ENCODE results near the gene ABCA2.

Gene ABCA2

DNA sequence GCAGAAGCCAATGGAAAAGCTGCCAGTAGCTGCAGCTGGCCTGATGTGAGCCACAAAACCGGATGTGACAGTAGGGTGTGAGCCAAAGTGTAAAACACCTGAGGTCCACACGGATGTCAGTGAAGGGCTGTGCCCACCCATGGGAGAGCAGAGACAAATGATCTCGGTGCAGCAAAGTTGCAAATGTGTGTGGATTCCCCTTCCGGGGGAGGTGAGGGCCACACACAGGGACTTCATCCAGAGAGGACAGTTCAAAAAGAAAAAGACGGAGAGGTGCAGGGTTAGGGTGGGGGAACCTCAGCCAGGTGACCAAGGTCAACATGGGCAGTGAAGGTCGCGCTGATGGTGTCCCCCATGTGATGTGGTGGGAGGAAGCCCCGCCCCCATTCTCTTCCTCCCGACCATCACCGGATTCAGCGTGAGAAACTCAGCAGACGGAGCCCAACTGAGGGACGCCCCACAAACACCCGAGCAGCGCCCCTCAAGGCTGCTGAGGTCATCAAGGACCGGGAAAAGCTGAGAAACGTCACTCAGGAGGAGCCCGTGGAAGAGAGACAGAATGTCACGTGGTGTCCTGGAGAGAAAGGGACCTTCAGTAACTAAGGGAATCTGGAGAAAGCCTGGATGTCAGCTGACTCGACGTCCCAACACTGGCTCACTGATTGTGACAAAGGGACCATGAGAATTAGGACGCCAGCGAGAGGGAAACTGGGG is 62.1 kb downstream of the ABCA2 start:
- no peak for DNase-seq (ENCODE audit: low spot score)

DNA sequence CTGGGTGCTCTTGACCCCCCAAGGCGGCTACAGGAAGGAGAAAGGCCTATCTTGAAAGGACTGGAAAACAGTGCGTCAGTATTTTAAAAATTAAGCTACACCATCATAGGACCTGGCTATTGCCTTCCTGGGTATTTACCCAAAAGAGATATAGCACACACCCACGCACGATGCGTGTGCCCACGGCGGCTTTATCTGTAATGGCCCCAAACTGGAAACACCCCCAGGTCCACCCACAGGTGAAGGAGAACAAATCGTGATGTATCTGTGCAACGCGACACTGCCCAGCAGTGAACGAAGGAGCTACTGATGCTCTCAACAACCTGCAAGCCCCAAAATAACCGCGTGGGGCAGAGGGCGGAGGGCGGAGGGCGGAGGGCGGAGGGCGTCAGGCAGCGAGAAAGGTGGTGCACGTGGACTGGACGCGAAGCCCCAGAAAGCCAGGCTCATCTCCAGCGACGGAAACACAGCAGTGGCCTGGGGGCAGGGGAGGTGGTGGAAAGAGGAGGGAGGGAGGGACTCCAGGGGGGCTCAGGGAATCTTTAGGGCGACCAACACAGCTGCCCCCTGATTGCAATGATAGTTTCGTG is 63.1 kb downstream of the ABCA2 start:
- DNase-seq (ENCODE audit: low spot score) (no peak), FAIRE-seq (no peak)

More for the DNA sequence above, 62.1 kb downstream of the ABCA2 start:
- no peak for FAIRE-seq

DNA sequence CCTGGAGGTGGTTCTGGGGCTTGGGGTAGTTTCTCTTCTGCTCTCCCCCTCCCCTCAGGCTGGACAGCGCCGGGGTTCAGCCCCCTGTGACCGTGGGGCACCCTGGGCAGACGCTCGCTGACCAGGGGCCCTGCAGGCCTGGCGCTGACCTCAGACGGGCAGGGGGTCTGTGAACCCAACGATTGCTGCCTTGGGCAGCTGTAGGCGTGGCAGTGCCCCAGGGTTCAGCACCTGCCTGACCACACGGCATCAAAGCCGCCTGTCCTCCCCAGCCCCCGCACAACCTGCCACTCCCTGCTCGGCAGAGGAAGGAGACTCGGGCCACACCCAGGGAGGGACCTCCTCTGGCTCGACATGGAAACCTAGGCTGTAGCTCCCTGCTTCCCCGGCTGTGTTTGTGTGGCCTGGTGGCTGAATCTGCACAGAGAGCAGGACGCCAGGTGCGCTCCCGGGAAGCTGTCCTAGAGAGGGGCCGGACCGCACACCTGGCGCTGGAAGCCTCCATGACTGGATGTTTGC is 63.8 kb downstream of the ABCA2 start:
- DNase-seq (ENCODE audit: low spot score), result no peak
- FAIRE-seq, result no peak

DNA sequence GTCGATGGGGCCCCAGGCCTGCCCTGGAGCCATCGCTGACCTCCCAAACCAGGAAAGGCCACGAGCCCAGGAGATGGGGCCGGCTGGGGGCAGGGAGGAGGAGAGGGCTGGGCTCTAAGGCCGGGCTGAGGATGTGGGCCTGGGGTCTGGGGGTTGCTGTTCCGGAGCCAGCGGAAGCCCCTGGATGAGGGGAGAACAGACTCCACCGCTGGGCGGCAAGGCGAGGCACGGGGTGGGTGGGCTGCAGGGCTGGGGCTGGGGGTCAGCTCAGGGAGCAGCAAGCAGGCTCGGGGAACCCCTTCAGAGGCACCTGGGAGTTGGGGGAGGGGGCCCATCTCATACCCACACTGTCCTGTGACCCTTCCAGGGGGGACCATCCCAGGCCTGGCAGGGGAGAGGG is 64.3 kb downstream of the ABCA2 start:
- DNase-seq (ENCODE audit: low spot score), result no peak
- no peak for FAIRE-seq

DNA sequence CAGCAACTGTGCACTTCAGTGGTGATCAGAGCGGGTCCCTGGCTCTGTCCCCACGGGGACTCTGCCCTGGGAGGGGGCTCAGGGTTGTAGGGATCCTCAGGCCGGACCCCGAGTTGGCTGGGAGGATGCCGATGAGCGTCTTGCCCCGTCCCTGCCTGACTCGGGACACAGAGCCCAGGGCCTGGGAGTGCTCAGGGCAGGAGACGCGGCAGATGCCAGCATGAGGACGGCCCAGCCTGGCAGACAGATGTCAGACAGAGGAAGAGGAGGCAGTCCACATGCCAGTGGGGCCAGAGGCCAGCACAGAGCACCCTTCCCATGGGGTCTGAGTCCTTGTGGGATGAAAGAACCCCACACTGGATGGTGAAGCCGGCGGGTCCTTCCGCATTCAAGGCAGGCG is 64.7 kb downstream of the ABCA2 start:
- FAIRE-seq (no peak), DNase-seq (ENCODE audit: low spot score) (no peak)

DNA sequence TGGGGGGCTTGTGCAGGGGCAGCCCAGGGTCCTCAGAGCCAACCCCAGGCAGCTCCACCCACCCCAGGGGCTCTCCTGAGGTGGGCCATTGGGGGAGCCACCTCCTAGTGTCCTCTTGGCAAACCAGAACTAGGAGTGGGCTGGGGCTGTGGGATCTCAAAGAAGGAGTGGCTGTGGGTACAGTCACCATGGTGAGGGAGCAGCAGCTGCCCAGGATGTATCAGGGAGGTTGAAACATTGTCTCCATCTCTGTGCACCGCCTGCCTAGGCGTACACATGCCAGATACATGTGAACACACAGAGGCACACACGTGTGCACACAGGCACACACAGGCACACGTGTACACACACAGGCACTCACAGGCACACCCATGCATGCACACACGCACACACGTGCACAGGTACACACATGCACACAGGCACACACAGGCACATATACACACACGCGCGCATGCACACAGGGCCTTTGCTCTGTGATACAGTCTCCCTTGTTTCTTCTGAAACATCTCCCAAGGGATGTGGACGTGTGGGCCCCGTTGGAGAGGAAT is 65.3 kb downstream of the ABCA2 start:
- DNase-seq (ENCODE audit: low spot score) (no peak), FAIRE-seq (no peak)

DNA sequence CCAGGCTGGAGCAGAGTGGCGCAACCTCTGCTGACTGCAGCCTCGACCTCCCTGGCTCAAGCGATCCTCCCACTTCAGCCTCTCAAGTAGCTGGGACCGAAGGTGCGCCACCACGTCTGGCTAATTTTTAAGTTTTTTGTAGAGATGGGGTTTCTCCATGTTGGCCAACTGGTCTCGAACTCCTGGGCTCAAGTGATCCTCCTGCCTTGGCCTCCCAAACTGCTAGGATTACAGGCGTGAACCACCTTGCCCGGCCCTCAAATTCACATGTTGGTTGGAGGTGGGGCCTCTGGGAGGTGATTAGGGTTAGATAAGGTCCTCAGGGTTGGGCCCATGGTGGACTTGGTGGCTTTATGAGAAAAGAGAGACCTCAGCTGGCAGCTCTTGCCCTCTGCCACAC is 65.9 kb downstream of the ABCA2 start:
- DNase-seq (ENCODE audit: low spot score) (no peak), FAIRE-seq (no peak)

DNA sequence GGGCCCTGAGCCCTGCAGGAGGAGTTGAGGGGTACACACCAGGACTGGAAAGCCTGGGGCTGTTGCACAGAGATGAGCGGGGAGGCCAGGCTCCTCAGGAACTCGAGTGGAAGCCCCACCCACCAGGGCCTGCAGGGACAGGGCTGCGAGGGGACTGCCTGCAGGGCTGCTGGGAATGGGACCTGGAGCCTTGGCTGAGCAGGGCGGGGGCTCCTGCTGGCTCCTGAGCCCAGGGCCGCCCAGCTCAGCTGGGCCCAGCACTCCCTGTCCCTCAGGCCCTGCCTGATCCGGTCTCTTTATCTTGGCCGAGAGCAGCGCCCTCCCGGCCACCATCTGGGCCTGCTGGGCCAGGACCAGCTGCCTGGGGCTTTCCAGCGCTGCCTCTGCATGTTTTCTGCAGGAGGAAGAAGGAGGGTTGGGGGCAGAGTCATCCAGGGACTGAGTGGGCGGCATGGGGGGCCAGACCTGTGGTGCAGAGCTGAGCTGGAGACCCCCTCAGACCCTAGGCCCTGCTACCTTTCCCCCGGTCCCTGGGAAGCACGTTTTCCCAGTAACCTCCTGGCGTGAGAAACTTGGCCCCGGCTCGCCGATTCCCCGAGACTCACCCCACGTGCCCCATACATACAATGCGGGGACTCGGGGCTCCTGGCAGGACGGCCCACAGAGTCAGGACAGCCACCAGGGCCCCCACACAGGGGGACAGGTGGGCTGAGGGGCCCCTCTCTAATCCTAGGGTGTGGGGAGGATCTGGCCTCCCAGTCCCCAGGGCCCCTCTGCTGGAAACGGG is 66.6 kb downstream of the ABCA2 start:
- DNase-seq (ENCODE audit: low spot score) (no peak), FAIRE-seq (no peak)

DNA sequence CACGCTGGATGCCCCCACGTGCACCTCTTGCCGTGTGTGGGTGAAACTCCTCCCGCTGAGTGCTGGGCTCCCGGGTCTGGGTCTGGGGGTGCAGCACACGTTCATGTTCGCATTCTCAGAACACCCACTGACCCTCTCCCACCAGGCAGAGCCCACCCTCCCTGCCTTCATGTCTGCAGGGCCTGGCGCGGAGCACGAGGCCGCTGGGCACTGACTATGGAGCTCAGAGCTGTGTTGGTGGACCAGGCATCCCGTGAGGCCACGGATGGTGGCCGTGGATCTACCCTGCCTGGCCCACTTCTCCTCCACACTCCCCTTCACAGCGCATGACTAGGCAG is 67.1 kb downstream of the ABCA2 start:
- DNase-seq (ENCODE audit: low spot score) (no peak), FAIRE-seq (no peak)

DNA sequence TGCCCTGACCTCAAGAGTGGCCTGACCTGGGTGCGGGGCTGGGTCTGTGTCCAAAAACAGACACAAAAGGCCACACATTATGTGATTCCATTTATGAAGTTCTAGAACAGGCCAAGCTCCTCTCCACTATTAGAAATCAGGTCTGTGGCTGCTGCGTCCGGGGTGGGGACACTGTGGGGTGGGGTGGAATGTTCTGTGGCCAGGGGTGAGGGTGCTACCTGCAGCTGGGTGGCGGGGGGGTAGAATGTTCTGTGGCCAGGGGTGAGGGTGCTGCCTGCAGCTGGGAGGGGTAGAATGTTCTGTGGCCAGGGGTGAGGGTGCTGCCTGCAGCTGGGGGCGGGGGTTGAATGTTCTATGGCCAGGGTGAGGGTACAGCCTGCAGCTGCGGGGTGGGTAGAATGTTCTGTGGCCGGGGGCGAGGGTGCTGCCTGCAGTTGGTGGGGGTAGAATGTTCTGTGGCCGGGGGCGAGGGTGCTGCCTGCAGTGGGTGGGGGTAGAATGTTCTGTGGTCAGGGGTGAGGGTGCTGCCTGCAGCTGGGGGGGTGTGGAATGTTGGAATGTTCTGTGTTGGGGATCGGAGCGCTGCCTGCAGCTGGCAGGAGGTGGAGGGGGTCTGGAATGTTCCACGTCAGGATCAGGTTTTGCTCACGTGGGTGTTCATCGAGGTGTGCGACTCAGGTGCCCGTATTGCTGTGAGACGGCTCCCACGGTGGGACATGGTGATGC is 67.7 kb downstream of the ABCA2 start:
- FAIRE-seq (no peak), DNase-seq (ENCODE audit: low spot score) (no peak)

DNA sequence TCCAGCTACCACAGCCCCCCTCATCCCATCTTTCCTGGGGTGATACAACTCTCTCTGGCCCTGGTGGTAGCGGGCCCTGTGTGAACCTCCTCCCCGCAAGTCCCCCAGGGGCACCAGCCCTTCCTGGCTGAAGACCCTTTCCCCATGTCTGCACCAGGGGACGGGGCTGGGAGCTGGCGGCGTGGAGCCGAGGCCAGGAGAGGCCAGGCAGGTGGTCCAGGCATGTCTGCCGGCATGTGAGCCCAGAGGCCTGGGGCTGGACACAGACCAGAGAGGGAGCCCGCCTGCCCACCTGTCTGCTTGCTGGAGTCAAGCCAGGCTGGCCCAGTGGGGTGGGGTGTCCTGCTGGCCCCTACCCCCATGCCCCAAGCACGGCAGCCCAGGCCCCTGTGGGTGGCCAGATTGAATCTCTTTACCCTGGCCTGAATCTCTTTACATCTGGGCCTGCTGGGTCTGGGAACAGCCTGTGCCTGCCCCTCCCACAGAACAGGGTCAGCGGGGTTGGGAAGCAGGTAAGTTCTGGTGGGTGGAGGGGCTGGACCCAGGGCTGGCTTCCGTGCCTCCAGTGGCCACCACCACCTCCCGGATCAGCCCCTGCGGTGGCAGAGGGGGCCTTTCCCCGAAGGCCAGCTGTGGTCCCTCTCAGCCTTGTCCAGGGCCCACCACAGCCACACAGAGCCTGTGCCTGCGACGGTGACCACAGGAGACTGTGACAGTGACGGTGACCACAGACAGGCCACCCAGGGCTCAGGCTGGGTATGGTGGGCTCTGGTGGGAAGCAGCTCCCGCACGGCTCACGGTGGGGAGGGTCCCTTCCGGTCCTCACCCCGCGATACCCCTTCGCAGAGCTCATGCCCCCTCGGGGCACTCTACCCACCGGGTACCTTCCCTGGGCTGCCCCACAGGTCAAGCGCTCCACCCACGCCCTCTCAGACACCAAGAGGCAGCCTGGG is 68.9 kb downstream of the ABCA2 start:
- FAIRE-seq (no peak), DNase-seq (ENCODE audit: low spot score) (no peak)

DNA sequence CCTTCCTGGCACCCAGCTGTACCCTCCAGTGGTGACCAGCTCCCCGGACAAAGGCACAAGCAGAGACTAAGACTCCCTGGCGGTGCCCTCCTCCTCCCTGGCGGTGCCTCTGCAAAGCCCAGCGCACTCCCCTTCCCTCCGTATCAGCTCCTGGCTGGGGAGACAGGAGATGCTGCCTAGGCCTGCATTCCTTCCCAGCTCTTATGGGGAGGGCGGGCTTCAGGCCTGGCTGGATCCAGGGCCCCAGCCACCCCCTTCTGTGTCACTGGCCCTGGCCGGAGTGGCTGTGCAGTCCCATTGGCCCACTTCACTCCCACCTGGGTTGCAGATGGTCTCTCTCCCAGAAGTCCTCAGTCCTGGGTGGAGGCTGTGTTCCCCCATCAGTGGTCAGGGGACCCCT is 69.6 kb downstream of the ABCA2 start:
- DNase-seq (ENCODE audit: low spot score) (no peak), FAIRE-seq (no peak)

DNA sequence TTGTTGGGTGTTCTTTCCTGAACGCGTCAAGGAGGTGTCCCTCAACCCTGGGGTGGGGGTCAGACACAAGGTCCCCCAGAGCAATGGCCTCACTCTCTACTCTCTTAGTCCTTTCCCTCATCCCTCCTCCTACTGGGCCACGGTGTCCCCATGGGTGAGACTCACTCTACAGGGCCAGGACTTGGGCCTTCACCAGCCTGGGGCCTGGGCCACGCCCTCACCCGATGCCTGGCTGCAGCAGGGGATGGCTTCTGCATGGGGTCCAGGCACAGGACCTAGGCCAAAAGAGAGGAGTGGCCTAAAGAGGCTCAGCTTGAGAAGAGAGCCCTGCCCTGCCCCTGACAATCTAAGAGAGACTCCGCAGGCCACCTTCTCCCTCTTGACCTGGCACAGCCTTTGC is 70.1 kb downstream of the ABCA2 start:
- DNase-seq (ENCODE audit: low spot score) (no peak), FAIRE-seq (no peak)

DNA sequence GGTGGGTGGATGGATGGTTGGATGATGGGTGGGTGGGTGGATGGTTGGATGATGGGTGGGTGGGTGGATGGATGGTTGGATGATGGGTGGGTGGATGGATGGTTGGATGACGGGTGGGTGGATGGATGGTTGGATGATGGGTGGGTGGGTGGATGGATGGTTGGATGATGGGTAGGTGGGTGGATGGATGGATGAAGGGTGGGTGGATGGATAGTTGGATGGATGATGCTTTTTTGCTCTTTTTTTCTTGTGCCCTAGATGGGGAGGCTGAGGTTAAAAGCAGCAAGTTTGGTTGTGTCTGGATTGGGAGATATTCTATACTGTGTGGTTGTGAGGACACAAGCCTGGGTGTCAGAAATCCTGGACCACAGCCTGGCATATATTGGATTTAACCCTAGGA is 70.6 kb downstream of the ABCA2 start:
- no peak for DNase-seq (ENCODE audit: low spot score)
- no peak for FAIRE-seq

Data from RCC 7860 (cell line).